CD4-positive, alpha-beta T cell treated with Interleukin-17A for 1 hour (primary cell): ENCODE results near the gene NDUFB5.

ENCODE experiments used
- DNase-seq: peaks from one replicate; pipeline ENCODE4 v3.0.0-alpha.2; 2020

Gene NDUFB5

GRCh38 chr3:179604321-179605078 lies at the start of gene NDUFB5, which contains the start of gene MRPL47:
Gene NDUFB5, plus strand, starts transcription at chr3:179604794. Its CDS starts 22 bp downstream, at chr3:179604816.
Gene MRPL47, minus strand, starts transcription at chr3:179604638. Its CDS starts 14 bp downstream, at chr3:179604624.
- DNase-seq: peak; percentile 96

DNA sequence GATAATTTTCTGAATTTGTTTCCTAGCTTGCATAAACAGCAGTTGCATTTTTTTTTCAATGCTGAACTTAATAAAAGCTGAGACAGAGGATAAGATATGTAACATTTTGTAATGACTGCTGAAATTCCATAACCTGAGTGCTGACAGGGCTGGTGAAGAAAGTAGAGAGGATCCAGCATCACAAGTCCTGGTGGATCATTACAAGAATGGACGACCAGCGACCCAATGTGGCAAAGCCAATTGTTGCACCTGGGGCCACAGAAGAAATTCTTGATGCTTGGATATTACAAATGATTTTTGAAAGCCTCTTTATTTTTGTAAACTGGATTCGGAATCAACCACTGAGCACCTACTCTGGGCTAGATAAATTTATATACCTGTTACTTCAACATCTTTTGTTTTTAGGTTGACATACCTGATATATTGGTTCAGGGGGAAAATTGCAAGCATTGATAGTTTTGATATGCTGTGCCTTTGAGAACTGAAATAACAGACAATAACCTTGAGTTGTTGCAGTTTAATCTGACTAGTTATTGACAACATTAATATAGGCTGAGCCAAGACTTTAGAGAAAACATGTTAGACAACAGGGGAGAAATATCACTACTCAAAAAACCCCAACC lies 45.7 kb upstream of the NDUFB5 start:
- DNase-seq: peak; percentile 52

DNA sequence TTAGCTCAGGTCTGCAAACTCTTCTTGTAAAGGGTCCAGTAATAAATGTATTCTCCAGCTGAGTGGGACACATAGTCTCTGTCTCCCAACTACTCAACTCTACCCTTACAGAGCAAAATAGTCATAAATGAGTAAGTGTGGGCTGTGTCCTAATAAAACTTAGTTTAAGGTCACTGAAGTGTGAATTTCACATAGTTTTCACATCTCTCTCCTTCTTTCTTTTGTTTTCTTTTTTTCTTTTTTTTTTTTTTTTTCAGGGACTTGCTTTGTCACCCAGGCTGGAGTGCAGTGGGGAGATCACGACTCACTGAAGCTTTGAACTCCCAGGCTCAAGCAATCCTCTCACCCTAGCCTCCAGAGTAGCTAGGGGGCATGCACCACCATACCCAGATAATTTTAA lies 43.8 kb upstream of the NDUFB5 start:
- DNase-seq: no peak

GRCh38 chr3:179562591-179563270 lies 41.9 kb upstream of the NDUFB5 start, which contains the start of gene ACTL6A:
Gene ACTL6A, plus strand, starts transcription at chr3:179562926. Its CDS starts 167 bp downstream, at chr3:179563093.
- DNase-seq: peak; percentile 99

DNA sequence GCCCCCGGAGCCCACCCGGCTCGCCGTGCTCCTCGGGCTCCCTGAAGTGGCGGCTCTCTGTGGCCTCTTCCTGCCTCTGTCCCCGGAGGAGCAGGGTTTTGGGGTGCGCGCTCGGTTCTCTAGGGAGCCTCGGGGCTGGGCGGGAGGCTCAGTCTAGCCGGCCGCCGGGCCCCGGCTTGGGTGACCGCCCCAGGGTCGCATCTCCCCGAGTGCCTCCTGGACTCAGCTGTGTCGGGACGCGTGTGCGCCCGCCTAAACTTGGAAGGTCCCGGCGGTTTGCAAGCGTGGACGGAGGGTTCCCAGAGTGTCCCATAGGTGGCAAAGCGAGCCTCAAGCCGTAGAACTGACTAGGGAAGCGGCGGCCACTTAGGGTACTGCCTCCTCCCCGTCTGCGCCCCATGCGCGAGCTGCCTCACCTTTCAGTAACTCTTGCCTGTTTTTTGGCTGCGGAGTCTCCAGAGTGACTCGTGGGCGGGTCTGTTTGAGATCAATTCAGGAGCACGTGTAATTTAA lies 41.3 kb upstream of the NDUFB5 start:
- peak; percentile 66 for DNase-seq

GRCh38 chr3:179565496-179565895 lies 39.1 kb upstream of the NDUFB5 start:
- DNase-seq: no peak

GRCh38 chr3:179580992-179581391 lies 23.6 kb upstream of the NDUFB5 start:
- DNase-seq: no peak

DNA sequence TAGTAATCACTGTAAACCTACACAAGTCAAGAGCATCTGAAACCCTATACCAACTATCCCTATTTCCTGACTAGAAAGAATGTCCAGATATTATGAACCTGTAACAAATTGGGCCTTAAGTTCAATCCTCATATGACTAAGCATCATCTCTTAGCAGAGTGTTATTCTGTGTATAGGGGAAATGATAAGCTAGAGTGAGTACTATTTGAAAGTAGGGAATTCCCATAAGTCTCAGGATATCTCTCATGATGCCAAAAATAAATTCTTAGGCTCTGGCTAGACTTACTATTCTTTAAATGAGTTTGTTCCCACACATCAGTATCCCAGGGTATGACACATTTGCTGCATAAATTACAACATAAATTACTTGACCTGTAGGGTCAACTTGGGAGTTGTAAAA lies 15.5 kb upstream of the NDUFB5 start:
- DNase-seq: no peak

- no peak for DNase-seq
These were observed 13.9 kb upstream of the NDUFB5 start for GRCh38 chr3:179590669-179591068.

DNA sequence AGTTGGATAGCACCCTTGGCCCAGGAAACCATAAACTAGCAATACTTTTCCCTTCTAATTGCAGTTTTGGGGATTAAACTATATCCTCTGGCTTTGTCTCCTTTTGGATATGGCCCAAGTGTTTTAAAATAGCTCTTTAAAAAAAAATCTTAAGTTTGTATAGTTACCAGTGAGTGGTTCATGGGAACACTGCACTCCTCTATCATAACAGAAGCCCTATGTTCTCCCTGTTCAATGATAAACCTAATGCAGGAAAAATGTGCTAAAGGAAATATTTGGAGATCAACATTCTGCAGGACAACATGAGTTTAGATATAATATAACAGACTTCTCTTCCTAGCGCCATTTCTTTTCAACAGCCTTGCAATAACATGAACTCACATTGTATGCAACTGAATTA lies 13.3 kb upstream of the NDUFB5 start:
- DNase-seq: no peak

GRCh38 chr3:179599531-179599930 lies 5.1 kb upstream of the NDUFB5 start:
- no peak for DNase-seq

GRCh38 chr3:179603321-179603720 lies 1.3 kb upstream of the NDUFB5 start:
- no peak for DNase-seq

DNA sequence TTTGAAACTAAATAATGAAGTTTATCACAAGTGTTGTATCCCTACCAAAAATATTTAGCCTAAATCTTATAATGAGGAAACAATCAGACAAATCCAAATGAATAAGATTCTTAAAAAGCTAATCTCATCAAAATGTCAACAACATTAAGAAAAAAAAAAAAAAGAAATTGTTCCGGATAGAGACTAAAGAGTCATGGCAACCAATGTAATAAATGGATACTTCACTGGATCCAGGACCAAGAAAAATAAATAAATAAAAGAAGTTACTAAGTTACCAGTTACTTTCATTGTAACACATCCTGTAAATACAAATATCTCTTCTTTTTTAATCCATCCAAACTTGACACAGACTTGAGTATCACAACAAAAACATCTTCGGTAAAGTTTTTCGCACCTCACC lies 763 bp upstream of the NDUFB5 start:
- no peak for DNase-seq

GRCh38 chr3:179606534-179607085 lies 2.0 kb downstream of the NDUFB5 start:
- no peak for DNase-seq

- peak; percentile 51 for DNase-seq
These were observed 4.5 kb downstream of the NDUFB5 start for GRCh38 chr3:179608931-179609720.

DNA sequence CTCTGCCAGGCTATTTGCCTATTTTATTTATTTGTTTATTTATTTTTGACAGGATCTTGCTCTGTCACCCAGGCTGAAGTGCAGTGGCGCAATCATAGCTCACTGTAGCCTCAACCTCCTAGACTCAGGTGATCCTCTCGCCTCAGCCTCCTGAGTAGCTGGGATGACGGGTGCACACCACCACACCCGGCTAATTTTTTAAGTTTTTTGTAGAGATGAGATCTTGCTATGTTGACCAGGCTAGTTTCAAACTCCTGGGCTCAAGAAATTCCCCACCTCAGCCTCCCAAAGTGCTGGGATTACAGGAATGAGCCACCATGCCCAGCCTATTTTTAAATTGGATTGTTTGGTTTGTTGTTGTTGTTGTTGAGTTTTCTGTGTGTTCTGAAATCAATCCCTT lies 5.5 kb downstream of the NDUFB5 start:
- no peak for DNase-seq

DNA sequence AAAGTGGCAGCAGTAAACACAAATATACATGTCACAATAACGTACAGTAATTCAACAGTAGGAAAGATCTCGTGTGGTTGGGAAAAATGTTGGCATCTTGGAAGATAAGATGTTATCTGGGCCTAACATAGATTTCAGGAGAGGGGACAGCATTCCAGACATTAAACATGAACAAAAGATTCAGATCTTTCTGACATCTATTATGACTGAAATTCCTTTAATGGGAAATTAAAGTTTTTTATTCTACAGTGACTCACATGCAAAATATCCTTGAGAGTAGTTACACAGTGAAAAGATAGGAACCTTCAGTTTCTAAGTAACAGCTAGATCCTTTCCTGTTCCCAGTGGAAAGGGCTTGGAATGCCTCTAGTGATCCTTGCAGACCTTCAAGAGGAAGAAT lies 9.2 kb downstream of the NDUFB5 start:
- DNase-seq: no peak

- no peak for DNase-seq
These were observed 11.0 kb downstream of the NDUFB5 start for GRCh38 chr3:179615458-179616173.

- DNase-seq: no peak
These were observed 17.4 kb downstream of the NDUFB5 start for GRCh38 chr3:179622023-179622422.

DNA sequence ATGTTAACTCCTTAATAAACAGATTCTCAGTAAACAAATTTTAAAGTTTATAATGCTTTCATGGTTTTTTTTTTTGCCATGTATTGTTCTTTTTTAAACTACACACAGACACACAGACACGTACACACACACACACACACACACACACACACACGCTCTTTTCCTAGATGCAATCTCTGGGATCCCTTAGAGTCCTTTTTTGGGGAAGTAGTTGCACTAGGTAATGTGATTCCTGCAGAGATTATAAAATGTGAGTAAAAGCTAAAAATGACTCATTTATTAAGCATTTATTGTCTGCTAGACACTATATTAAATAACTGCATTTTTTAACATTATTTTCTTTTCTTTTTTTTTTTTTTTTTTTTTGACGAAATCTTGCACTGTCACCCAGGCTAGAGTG lies 19.9 kb downstream of the NDUFB5 start:
- no peak for DNase-seq

DNA sequence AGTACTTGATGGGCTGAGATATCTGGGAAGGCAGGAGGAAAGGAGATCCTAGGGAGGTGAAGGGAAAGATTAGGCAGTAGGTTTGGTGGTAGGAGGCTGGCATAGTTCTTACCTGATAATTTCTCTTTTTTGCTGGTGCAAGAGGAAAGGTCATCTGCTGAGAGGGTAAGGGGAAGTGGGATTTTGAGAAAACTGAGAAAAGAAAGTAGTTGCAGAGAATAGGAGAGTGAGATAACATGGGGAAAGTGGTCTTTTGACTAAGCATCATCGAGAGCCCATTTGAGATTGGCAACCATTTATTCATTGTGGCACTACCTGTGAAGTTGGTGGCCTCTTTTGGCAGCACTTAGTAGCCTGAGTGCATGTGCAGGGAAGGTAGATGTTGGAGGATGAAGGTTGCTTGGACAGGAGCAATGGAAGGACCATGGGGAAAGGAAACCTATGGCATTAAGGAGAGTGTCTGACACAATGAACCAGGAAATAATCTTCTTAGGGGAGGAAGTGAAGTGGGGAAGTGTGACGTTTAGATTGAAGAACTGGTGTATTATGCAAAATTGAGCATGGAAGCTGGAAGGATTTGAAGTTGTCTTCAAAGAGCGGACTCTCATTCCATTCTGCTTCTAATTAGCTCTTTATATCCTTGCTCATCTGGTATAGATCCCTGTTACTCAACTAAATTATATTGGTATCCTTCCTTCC lies 26.3 kb downstream of the NDUFB5 start:
- no peak for DNase-seq
